Heart right ventricle (tissue), 16 donors: ENCODE results near the gene HMGB1. TPM values are rescaled to one million over a fixed set of nuclear protein-coding genes. Genes with fewer than 3 reads are reported as not detected.

ENCODE experiments used
- ATAC-seq, 8 donors: fragments of 200-7000 bp; cut with Tn5 transposase; one replicate each; pipeline ENCODE4 v1.9.1; 2020; ENCODE audit warnings: mild to moderate bottlenecking in 8 of 8, moderate library complexity in 8 of 8, moderate number of reproducible peaks in 1 of 8
- DNase-seq, 2 donors: peaks; one replicate each; pipeline ENCODE4 v3.0.0-alpha.2; 2020
- H3K27ac ChIP-seq, 10 donors: fragments of 200-600 bp; sonication (generic) in 2 of 10; one replicate each; pipeline versions ENCODE4 v1.5.0 to v1.8.0; 2020 to 2022; ENCODE audit warnings: mild to moderate bottlenecking in 3 of 10
- H3K27me3 ChIP-seq, 7 donors: fragments of 200-600 bp; one replicate each; pipeline ENCODE4 v1.8.0; 2021 to 2022; ENCODE audit warnings: mild to moderate bottlenecking in 2 of 7
- H3K36me3 ChIP-seq, 9 donors: fragments of 200-600 bp; sonication (generic) in 1 of 9; one replicate each; pipeline versions ENCODE4 v1.5.0 to v1.8.0; 2020 to 2022; ENCODE audit warnings: mild to moderate bottlenecking in 2 of 9
- H3K4me1 ChIP-seq, 9 donors: fragments of 200-600 bp; sonication (generic) in 1 of 9; one replicate each; pipeline versions ENCODE4 v1.5.0 to v1.8.0; 2020 to 2022; ENCODE audit warnings: mild to moderate bottlenecking in 4 of 9
- H3K4me3 ChIP-seq, 10 donors: fragments of 200-600 bp; sonication (generic) in 2 of 10; one replicate each; pipeline versions ENCODE4 v1.5.0 to v1.8.0; 2020 to 2022; ENCODE audit warnings: mild to moderate bottlenecking in 7 of 10, moderate library complexity in 2 of 10
- H3K9me3 ChIP-seq, 11 donors: fragments of 200-600 bp in 10 of 11; sonication (generic) in 2 of 11; one replicate each; pipeline versions ENCODE4 v1.5.0 to v1.8.0; 2013 to 2022; ENCODE audit warnings: mild to moderate bottlenecking in 2 of 11, control low read depth in 1 of 11, moderate library complexity in 1 of 11
- CTCF ChIP-seq, 9 donors: fragments of 200-600 bp; sonication (generic) in 2 of 9; IDR thresholded peaks; one replicate each; pipeline versions ENCODE4 v1.5.0 to v1.8.0; 2021 to 2022; ENCODE audit warnings: antibody characterized with exemption in 9 of 9, mild to moderate bottlenecking in 5 of 9, moderate library complexity in 1 of 9
- WGBS, 2 donors: extraction: QIAGEN DNeasy Blood & Tissue Kit; methylation state at CpG; one replicate each; pipeline ENCODE4 v1.1.7; 2013; ENCODE audit warnings: inconsistent platforms in 1 of 2; 5-methylcytosine and 5-hydroxymethylcytosine counted together
- intact Hi-C, 10 donors: fragments of 100-400 bp; cut with DNase I; formaldehyde crosslinking; loops; one replicate each; pipeline versions ENCODE4 v1.11.1 to v1.14.2; 2022
- polyA plus RNA-seq, 2 donors: library from polyadenylated mRNA; stranded (reverse); fragments of 200-250 nt; gene quantifications; one replicate each; pipeline ENCODE4 v1.2.3, GENCODE V29; 2013
- total RNA-seq, 10 donors: library from RNA; stranded (reverse); fragmentation: NEBNext Ultra II Directional in 3 of 10; extraction: Animal tissue kit (Norgen Biotek cat#: 25700) in 3 of 10; gene quantifications; one replicate each; pipeline versions ENCODE4 v1.2.1 to v1.2.4, GENCODE V29; 2021 to 2023
- donor health status: Arrhythmogenic right ventricular cardiomyopathy.
- donor health status: ischemic (EF 13 %, LVEDD 7.1; RV severe dilation, severe dysfunction).
- donor health status: healthy with polysubstance abuse.
- donor health status: DM: no; HTN: yes; CAD: no.
- donor health status: DM: no; HTN: no; CAD: no.
- donor health status: ischemic (EF 25% LVEDD 6.9; RV normal size, moderate dysfunction).
- donor health status: ischemic (EF 25% LVEDD 5.7; RV mildly dilated, moderate dysfunction).
- donor health status: healthy.
- donor health status: DM: yes; HTN: yes; CAD: no.
- donor health status: Ischemic cardiomyopathy.
- donor health status: ischemic (EF 35%, LVEDD 5.7; RV mildly dilated, moderate dysfunction).
- donor health status: nonischemic (EF 11% LVEDD 7.7; RV severe dilation, severe dysfunction).
- donor health status: DM: yes; HTN: yes; CAD: no.
- donor health status: PGD.
- donor health status: ischemic (EF 29% LVEDD 5.4; RV normal size, mild dysfunction).
- donor health status: nonischemic (EF 23%, LVEDD 6.1; RV moderate dilation, normal function).

Gene HMGB1
- total and polyA plus RNA-seq, 12 donors: 142 to 294 (median 164) TPM

- Histone ChIP-seq H3K27ac (no peak overlapping the region), H3K36me3 (no peaks in the 10 kb centered on the region), H3K4me1 (no peaks in the 10 kb centered on the region), H3K27me3 (no peaks in the 10 kb centered on the region), H3K4me3 (no peak overlapping the region), H3K9me3 (no peaks in the 10 kb centered on the region)
- WGBS, 2 donors: 92 to 95% methylated on average over 9 of the region's 9 CpGs
- intact Hi-C loops: no loop called here
- ATAC-seq (no peak), DNase-seq (no peak)
- TF ChIP-seq CTCF (IDR thresholded peaks at IDR 0.05): no peak
Observed at GRCh38 chr13:30509254-30510050, 43.7 kb upstream of the HMGB1 start.

- WGBS, 2 donors: 67 to 79% methylated on average over 1 of the region's 1 CpG
- TF ChIP-seq CTCF (IDR thresholded peaks at IDR 0.05): no peak
Observed at GRCh38 chr13:30504081-30504480, 38.3 kb upstream of the HMGB1 start.

GRCh38 chr13:30502237-30502636, 36.5 kb upstream of the HMGB1 start:
- Histone ChIP-seq H3K36me3 (no peaks in the 10 kb centered on the region), H3K27ac (no peak overlapping the region), H3K4me3 (no peak overlapping the region), H3K9me3 (no peaks in the 10 kb centered on the region), H3K4me1 (no peaks in the 10 kb centered on the region), H3K27me3 (no peaks in the 10 kb centered on the region)
- intact Hi-C loops: no loop called here
- no peak for ATAC-seq
- WGBS, 2 donors: 87 to 90% methylated on average over 2 of the region's 2 CpGs
- TF ChIP-seq CTCF (IDR thresholded peaks at IDR 0.05): no peak
- DNase-seq: no peak

More at GRCh38 chr13:30504081-30504480, 38.3 kb upstream of the HMGB1 start:
- intact Hi-C loops: no loop called here
- Histone ChIP-seq H3K4me1 (no peaks in the 10 kb centered on the region), H3K27ac (no peak overlapping the region), H3K4me3 (no peak overlapping the region), H3K9me3 (no peaks in the 10 kb centered on the region), H3K27me3 (no peaks in the 10 kb centered on the region), H3K36me3 (no peaks in the 10 kb centered on the region)
- DNase-seq (no peak), ATAC-seq (no peak)

- H3K27ac ChIP-seq: no peak overlapping the region
- DNase-seq: no peak
- intact Hi-C loops: no loop called here
- H3K4me3 ChIP-seq: no peak overlapping the region
- no peak for TF ChIP-seq CTCF (IDR thresholded peaks at IDR 0.05)
- no peaks in the 10 kb centered on the region for H3K9me3 ChIP-seq
- WGBS, 2 donors: 83 to 91% methylated on average over 3 of the region's 3 CpGs
- no peaks in the 10 kb centered on the region for H3K4me1 ChIP-seq
- no peak for ATAC-seq
- no peaks in the 10 kb centered on the region for H3K27me3 ChIP-seq
- H3K36me3 ChIP-seq: no peaks in the 10 kb centered on the region
Observed at GRCh38 chr13:30499338-30499737, 33.6 kb upstream of the HMGB1 start.
